RWPE1 (cell line): ENCODE results near the gene COL27A1.
A peak's percentile ranks its signal among the peaks of the same experiment; 100 is the strongest.

ENCODE experiments used
- CTCF ChIA-PET: fragments of 350-600 bp; sonication (Branson Sonifier 250); formaldehyde crosslinking; extraction: SDS; loops from one replicate; lab custom pipeline; 2021; lab: Yijun Ruan, JAX
- POLR2A ChIA-PET: fragments of 400-600 bp; formaldehyde crosslinking; extraction: SDS; loops from one replicate; lab custom pipeline; 2020; ENCODE audit warnings: antibody characterized with exemption; ENCODE audit not compliant: low non-redundant PET; lab: Yijun Ruan, JAX
- DNase-seq: peaks from one replicate; pipeline ENCODE4 v3.0.0; 2012; ENCODE audit warnings: low spot score
- H3K27ac ChIP-seq: fragments of 450-650 bp; 2 replicates; pipeline ENCODE4 v1.5.1; 2017
- CTCF ChIP-seq: fragments of 450-650 bp; conservative IDR thresholded peaks from 2 replicates; pipeline ENCODE4 v1.5.1; 2017; ENCODE audit warnings: low read depth, mild to moderate bottlenecking

Gene COL27A1

GRCh38 chr9:114216976-114217375 lies 61.6 kb downstream of the COL27A1 start:
- POLR2A ChIA-PET: no interaction called here
- no peak for DNase-seq
- CTCF ChIA-PET: interaction anchor here (0.5 to 1.2 kb wide), 2 partner anchors 62 to 74 kb away, joined by 3 read pairs; partner anchors contain the start of gene COL27A1
- no peak overlapping the region for H3K27ac ChIP-seq
- no peak for TF ChIP-seq CTCF

- H3K27ac ChIP-seq: no peak overlapping the region
- ChIA-PET CTCF (no interaction called here), POLR2A (interaction anchor here (0.6 kb wide), 1 partner anchor 16 kb away, joined by 4 read pairs; no protein-coding TSS in a partner anchor)
- TF ChIP-seq CTCF: no peak
- DNase-seq: no peak
Measured at GRCh38 chr9:114218264-114219120, 63.2 kb downstream of the COL27A1 start.

GRCh38 chr9:114220061-114220541 lies 64.8 kb downstream of the COL27A1 start:
- no peak for TF ChIP-seq CTCF
- DNase-seq: no peak
- POLR2A ChIA-PET: no interaction called here
- H3K27ac ChIP-seq: no peak overlapping the region
- CTCF ChIA-PET: interaction anchor here (0.6 kb wide), 1 partner anchor 54 kb away, joined by 3 read pairs; no protein-coding TSS in a partner anchor

- ChIA-PET CTCF (no interaction called here), POLR2A (no interaction called here)
- no peak for DNase-seq
- H3K27ac ChIP-seq: no peak overlapping the region
- TF ChIP-seq CTCF: no peak
Measured at GRCh38 chr9:114221706-114222465, 66.5 kb downstream of the COL27A1 start.

- TF ChIP-seq CTCF: no peak
- POLR2A ChIA-PET: no interaction called here
- DNase-seq: peak; percentile 74
- CTCF ChIA-PET: no interaction called here
- no peak overlapping the region for H3K27ac ChIP-seq
Measured at GRCh38 chr9:114223564-114224246, 68.4 kb downstream of the COL27A1 start.

- ChIA-PET POLR2A (no interaction called here), CTCF (no interaction called here)
- peak; percentile 73 for DNase-seq
- no peak for TF ChIP-seq CTCF
- H3K27ac ChIP-seq: no peak overlapping the region
Measured at GRCh38 chr9:114224247-114224610, 68.9 kb downstream of the COL27A1 start.
